Karpas-422 (cell line): ENCODE results near the gene DDIT3. TPM values are rescaled to one million over a fixed set of nuclear protein-coding genes. Genes with fewer than 3 reads are reported as not detected.
A peak's percentile ranks its signal among the peaks of the same experiment; 100 is the strongest.

Experiments
- DNase-seq: peaks from one replicate; pipeline ENCODE4 v3.0.0-alpha.2; 2015
- H2AFZ ChIP-seq: fragments of 200-600 bp; sonication (generic); 2 replicates; pipeline ENCODE4 v1.6.1; 2014; ENCODE audit warnings: antibody characterized with exemption, low read length, mixed read lengths
- H3K27ac ChIP-seq: fragments of 200-600 bp; sonication (generic); 2 replicates; pipeline ENCODE4 v1.5.1; 2014; ENCODE audit warnings: mild to moderate bottlenecking, low read length, moderate library complexity
- H3K27me3 ChIP-seq: fragments of 200-600 bp; sonication (generic); 2 replicates; pipeline ENCODE4 v1.6.1; 2014; ENCODE audit warnings: low read length, mixed read lengths
- H3K36me3 ChIP-seq: fragments of 200-600 bp; sonication (generic); 2 replicates; pipeline ENCODE4 v1.6.1; 2014; ENCODE audit warnings: low read length, mixed read lengths; ENCODE audit not compliant: insufficient read depth
- H3K4me1 ChIP-seq: fragments of 200-600 bp; sonication (generic); 2 replicates; pipeline ENCODE4 v1.6.1; 2014; ENCODE audit warnings: mild to moderate bottlenecking, low read length, mixed read lengths
- H3K4me2 ChIP-seq: fragments of 200-600 bp; sonication (generic); 2 replicates; pipeline ENCODE4 v1.6.1; 2014; ENCODE audit warnings: low read length, low read depth, mild to moderate bottlenecking; ENCODE audit not compliant: poor library complexity, severe bottlenecking
- H3K4me3 ChIP-seq: fragments of 200-600 bp; sonication (generic); 2 replicates; pipeline ENCODE4 v1.5.1; 2014; ENCODE audit warnings: mild to moderate bottlenecking, antibody characterized with exemption, low read length, mixed read lengths
- H3K79me2 ChIP-seq: fragments of 200-600 bp; sonication (generic); 2 replicates; pipeline ENCODE4 v1.6.1; 2014; ENCODE audit warnings: mild to moderate bottlenecking, low read length, mixed read lengths
- H3K9ac ChIP-seq: fragments of 200-600 bp; sonication (generic); 2 replicates; pipeline ENCODE4 v1.6.0; 2014; ENCODE audit warnings: low read length
- H3K9me2 ChIP-seq: fragments of 200-600 bp; sonication (generic), shearing (Covaris generic); replicated peaks from 2 replicates; pipeline ENCODE4 v1.6.0; 2014; ENCODE audit warnings: mild to moderate bottlenecking, low read length, moderate library complexity; ENCODE audit not compliant: insufficient read depth
- H3K9me3 ChIP-seq: fragments of 300-700, 200-600 bp; sonication (generic); 2 replicates; pipeline ENCODE4 v1.6.1; 2014; ENCODE audit warnings: low read length, mixed read lengths
- H4K20me1 ChIP-seq: fragments of 200-600 bp; sonication (generic); 2 replicates; pipeline ENCODE4 v1.6.1; 2014; ENCODE audit warnings: mild to moderate bottlenecking, antibody characterized with exemption, low read length, low read depth; ENCODE audit not compliant: insufficient read depth
- total RNA-seq: library from RNA; depleted of rRNA; stranded (reverse); fragments of >200 nt; shearing (Covaris generic); gene quantifications from 2 replicates; pipeline ENCODE4 v1.2.3, GENCODE V29; 2014; ENCODE audit warnings: low replicate concordance

The DDIT3 gene
- total RNA-seq, 1 experiment from 2014 or later, result 54.3 TPM

DNA sequence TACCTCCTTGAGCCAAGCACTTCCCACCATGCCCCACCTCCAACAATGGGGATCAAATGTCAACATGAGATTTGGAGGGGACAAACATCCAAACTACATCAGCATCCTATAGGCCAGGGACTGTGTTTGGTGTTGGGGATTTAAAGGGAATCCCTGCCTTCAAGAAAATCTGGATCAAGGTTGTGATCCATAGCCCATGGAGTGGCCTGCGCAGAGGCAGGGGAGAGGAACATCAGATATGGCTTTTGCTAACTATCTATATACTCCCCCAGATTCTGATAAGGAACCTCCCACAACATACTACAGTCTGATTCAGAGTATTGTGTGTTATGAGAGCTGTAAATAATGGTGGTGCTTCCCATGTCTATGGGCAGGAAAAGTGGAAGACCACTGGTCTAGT is 34.6 kb upstream of the DDIT3 start:
- peak overlapping the region; percentile 97 for H3K4me2 ChIP-seq
- no peak for DNase-seq
- H3K9me3 ChIP-seq, result no peaks in the 10 kb centered on the region
- H3K79me2 ChIP-seq, result peaks cover 86% of the 10 kb centered on the region
- H2AFZ ChIP-seq, result no peak overlapping the region
- peaks cover 13% of the 10 kb centered on the region for H3K36me3 ChIP-seq
- H4K20me1 ChIP-seq, result no peaks in the 10 kb centered on the region
- peaks cover 47% of the 10 kb centered on the region for H3K4me1 ChIP-seq
- no peaks in the 10 kb centered on the region for H3K9me2 ChIP-seq
- H3K4me3 ChIP-seq, result no peak overlapping the region
- H3K9ac ChIP-seq, result no peak overlapping the region
- H3K27ac ChIP-seq, result peak overlapping the region; percentile 96
- no peaks in the 10 kb centered on the region for H3K27me3 ChIP-seq

DNA sequence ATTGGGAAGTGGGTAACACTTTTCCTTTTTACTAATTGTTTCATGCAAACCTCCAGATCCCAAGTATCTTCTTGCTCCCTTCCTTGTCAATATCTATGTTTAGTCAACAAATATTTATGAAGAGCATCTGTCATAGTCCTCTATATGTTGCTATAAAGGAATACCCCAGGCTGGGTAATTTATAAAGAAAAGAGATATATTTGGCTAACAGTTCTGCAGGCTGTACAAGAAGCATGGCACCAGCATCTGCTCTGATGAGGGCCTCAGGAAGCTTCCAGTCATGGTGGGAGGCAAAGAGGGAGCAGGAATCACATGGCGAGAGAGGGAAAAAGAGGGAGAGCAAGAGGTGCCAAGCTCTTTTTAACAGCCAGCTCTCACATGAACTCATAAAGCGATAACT is 34.1 kb upstream of the DDIT3 start:
- Histone ChIP-seq H3K4me1 (peaks cover 49% of the 10 kb centered on the region), H3K36me3 (peaks cover 13% of the 10 kb centered on the region), H3K4me3 (peak overlapping the region; percentile 90; the same call in 1 of the 2 replicates), H3K9ac (peak overlapping the region; percentile 85; the same call in 1 of the 2 replicates), H3K9me3 (no peaks in the 10 kb centered on the region), H3K27me3 (no peaks in the 10 kb centered on the region), H4K20me1 (no peaks in the 10 kb centered on the region), H3K79me2 (peaks cover 85% of the 10 kb centered on the region), H3K27ac (peak overlapping the region; percentile 96), H3K9me2 (no peaks in the 10 kb centered on the region), H3K4me2 (peak overlapping the region; percentile 97), H2AFZ (no peak overlapping the region)
- no peak for DNase-seq

DNA sequence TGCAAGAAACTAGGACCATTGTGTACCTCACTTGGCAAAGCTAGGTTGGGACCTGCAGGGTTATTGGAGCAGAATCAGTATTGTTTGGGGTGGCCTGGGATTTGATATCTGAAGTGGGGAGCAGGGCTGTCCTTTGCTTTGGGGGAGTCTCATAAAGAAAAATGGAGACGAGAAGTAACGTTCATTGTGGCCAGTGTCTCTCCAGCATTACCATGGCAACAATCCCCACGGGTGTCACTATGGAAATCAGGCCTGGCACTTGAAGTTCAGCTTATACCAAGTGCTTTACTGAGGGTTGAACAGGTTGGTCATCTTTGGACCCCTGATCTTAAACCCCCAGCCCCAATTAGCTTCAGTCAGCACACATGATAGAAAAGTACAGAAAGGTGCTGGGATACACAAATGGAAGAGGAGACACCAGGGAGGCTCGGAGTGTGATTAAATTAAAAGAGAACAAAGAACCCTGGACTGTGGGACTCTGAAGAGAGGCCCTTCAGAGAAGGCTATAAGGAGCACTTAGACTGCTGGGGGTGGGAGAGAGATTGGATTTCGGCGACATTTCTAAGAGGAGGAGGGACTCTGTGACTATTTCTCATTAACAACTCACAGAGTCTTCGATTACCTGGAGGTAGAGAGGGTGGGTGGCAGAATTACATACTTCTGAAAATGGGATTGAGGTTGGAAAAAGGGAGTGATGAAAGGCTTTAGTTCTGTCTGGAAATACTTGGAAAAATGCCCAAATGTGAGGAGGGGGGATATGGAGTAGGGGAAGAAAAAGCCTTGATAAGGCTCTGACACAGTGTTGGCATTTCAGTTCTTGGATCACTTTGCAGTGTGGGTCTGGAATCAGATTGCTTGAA is 33.3 kb upstream of the DDIT3 start:
- peak overlapping the region; percentile 85 for H3K9ac ChIP-seq
- no peaks in the 10 kb centered on the region for H3K27me3 ChIP-seq
- peak overlapping the region; percentile 97 for H3K4me2 ChIP-seq
- H4K20me1 ChIP-seq, result no peaks in the 10 kb centered on the region
- peaks cover 13% of the 10 kb centered on the region for H3K36me3 ChIP-seq
- H3K9me3 ChIP-seq, result no peaks in the 10 kb centered on the region
- H3K27ac ChIP-seq, result peak overlapping the region; percentile 96
- DNase-seq, result peak; percentile 96
- no peak overlapping the region for H2AFZ ChIP-seq
- no peaks in the 10 kb centered on the region for H3K9me2 ChIP-seq
- peaks cover 58% of the 10 kb centered on the region for H3K4me1 ChIP-seq
- H3K4me3 ChIP-seq, result peak overlapping the region; percentile 90
- H3K79me2 ChIP-seq, result peaks cover 80% of the 10 kb centered on the region

DNA sequence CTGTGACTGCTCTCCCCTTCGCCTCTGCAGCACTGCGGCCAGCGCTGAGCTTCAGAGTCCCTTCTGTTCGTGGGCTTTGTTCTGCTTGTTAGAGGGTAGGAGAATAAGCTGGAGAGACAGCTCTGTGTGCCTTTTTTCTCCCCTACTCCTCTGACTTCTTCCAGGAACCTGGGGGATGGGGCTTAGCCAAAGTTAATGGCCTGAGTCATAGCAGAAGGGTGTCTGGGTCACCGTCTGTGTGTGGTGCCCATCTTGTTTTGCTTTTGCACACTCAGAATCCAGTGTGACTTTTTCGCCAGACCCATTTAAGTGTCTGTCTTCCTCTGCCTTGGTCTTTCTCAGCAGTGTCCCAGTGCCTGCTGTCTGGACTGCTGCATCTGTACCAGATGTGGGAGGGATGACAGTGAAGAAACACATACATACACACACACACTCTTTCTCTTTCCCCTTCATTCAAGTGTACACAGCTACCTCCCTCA is 32.6 kb upstream of the DDIT3 start:
- Histone ChIP-seq H3K9me2 (no peaks in the 10 kb centered on the region), H2AFZ (no peak overlapping the region), H3K27me3 (no peaks in the 10 kb centered on the region), H3K4me1 (peaks cover 65% of the 10 kb centered on the region), H3K79me2 (peaks cover 75% of the 10 kb centered on the region), H3K9ac (peak overlapping the region; percentile 85), H3K9me3 (no peaks in the 10 kb centered on the region), H3K4me3 (peak overlapping the region; percentile 90), H4K20me1 (no peaks in the 10 kb centered on the region), H3K27ac (peak overlapping the region; percentile 96), H3K36me3 (peaks cover 13% of the 10 kb centered on the region), H3K4me2 (peak overlapping the region; percentile 97)
- DNase-seq, result peak; percentile 55

DNA sequence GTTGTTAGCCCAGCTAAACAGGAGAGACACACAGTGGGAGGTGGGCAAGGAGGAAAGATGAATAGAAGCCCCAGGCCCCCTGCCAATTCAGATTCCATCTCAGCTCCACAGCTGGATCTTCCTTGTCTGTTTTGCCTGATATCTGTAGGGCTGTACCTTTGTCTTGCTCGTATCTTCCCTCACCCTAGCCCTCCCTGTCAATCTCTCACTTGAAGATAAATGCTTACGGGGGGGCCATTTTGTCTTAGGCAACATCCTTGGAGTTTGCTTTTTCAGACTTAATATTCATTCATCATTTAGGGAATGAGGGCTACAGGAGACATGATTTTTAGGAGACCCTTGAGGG is 32.0 kb upstream of the DDIT3 start:
- Histone ChIP-seq H2AFZ (no peak overlapping the region), H3K27ac (peak overlapping the region; percentile 96), H3K9me2 (no peaks in the 10 kb centered on the region), H3K36me3 (peaks cover 13% of the 10 kb centered on the region), H3K27me3 (no peaks in the 10 kb centered on the region), H3K4me1 (peaks cover 71% of the 10 kb centered on the region), H3K9me3 (no peaks in the 10 kb centered on the region), H4K20me1 (no peaks in the 10 kb centered on the region), H3K79me2 (peaks cover 71% of the 10 kb centered on the region), H3K4me2 (peak overlapping the region; percentile 97), H3K4me3 (peak overlapping the region; percentile 90), H3K9ac (peak overlapping the region; percentile 85)
- peak; percentile 51 for DNase-seq

DNA sequence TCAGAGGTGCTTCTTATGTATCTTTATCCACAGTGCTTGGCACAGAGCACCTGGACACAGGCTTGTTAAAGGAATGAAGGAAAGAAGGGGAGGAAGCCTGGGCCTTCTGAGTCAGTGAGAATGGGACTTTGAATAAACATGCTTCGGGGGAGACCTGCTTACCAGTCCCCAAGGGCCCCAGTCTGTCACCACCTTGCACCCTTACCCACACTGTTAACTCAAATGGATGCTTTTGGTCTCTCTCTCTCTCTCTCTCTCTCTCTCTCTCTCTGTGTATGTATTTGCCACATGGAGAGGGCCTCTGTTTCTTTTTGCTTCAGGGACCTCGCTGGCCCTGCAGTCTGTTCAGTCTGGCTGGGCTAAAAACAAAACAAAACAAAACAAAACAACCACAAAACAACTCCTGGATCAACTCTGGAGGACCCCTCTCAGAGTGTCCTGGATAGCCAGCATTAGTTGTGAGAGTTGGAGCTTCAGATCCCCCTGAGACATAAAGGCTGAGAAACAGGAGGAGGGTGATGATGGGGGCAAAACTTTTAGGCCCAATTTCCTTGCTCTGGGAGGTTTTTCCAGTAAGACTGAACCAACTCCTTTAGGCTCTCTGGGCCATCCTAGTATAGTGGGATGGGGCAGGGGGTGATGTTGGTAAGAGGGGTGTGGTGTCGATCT is 31.5 kb upstream of the DDIT3 start:
- Histone ChIP-seq H3K27ac (peak overlapping the region; percentile 96), H3K36me3 (peaks cover 10% of the 10 kb centered on the region), H3K9ac (peak overlapping the region; percentile 85), H3K27me3 (no peaks in the 10 kb centered on the region), H4K20me1 (no peaks in the 10 kb centered on the region), H3K9me2 (no peaks in the 10 kb centered on the region), H2AFZ (no peak overlapping the region), H3K4me1 (peaks cover 72% of the 10 kb centered on the region), H3K9me3 (no peaks in the 10 kb centered on the region), H3K4me2 (peak overlapping the region; percentile 97), H3K79me2 (peaks cover 69% of the 10 kb centered on the region), H3K4me3 (peak overlapping the region; percentile 90)
- DNase-seq, result peak; percentile 54

DNA sequence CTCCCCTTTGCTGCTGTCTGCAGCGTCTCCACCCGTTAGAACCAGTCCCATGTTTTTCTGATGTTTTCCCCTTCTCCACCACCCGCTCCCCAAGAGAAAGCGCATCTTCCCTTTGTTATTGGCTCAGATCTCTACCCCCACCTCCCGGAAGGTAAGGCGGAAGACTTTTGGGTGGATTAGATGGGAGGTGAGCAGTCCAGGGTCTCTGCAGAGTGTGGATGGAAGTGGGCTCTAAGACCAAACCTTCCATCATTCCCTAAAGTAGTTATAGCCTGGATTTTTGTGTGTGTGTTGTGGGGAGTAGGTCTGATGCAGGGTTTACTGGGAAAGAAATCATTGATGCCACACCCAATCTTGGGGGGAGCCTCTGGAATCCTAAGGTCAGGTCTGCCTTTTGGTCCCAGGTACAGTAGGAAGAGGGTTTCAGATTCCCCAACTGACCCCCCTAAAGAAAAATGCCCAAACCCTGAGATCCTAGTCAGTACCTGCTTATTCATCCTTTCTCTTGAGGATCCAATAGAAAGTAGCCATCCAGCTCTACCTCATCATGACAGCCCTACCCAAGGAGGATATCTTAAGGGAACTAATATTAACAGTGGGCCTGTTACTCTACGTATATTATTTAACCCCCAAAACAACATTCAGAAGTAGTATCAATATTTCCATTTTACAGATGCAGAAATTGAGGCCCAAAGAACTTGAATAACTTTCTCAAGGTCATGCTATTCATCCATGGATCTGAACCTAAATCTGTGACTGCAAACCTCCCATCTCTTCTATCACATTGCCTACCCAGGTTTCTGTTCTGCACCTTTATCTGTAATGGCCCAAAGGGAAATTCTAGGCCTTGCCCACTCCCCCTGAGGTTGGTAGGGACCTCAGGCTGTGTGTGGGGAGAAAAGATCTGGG is 30.6 kb upstream of the DDIT3 start:
- Histone ChIP-seq H3K27me3 (no peaks in the 10 kb centered on the region), H3K79me2 (peaks cover 71% of the 10 kb centered on the region), H4K20me1 (peaks cover 4% of the 10 kb centered on the region; the same call in 1 of the 2 replicates), H3K36me3 (peaks cover 5% of the 10 kb centered on the region; the same call in 1 of the 2 replicates), H3K9ac (peak overlapping the region; percentile 85), H3K4me1 (peaks cover 76% of the 10 kb centered on the region), H3K9me2 (no peaks in the 10 kb centered on the region), H3K9me3 (no peaks in the 10 kb centered on the region), H3K27ac (peak overlapping the region; percentile 96), H3K4me3 (peak overlapping the region; percentile 90), H2AFZ (no peak overlapping the region), H3K4me2 (peak overlapping the region; percentile 97)
- peak; percentile 58 for DNase-seq
